Endothelial cell of umbilical vein (primary cell): ENCODE measurements around the gene ALS2. TPM values are rescaled to one million over a fixed set of nuclear protein-coding genes. Genes with fewer than 3 reads are reported as not detected.

ENCODE experiments used
- Bru-seq: library from RNA; stranded (reverse); fragments of 400-500 nt; gene quantifications from one replicate; lab custom pipeline; 2021; lab: Mats Ljungman, UMichigan
- BruChase-seq, 2 experiments: library from RNA; stranded (reverse); fragments of 400-500 nt; gene quantifications; one replicate each; lab custom pipeline; 2021; lab: Mats Ljungman, UMichigan
- BruUV-seq: library from RNA; stranded (reverse); fragments of 400-500 nt; replicated peaks from 2 replicates; lab custom pipeline; 2021; lab: Mats Ljungman, UMichigan
- CTCF ChIA-PET: fragments of 300-600, 350-600 bp; sonication (Branson Sonifier 250); formaldehyde crosslinking; loops from one replicate; lab custom pipeline; 2021; ENCODE audit warnings: antibody characterized with exemption, inconsistent platforms; lab: Charles Lee
- POLR2A ChIA-PET: fragments of 300-600, 350-600 bp; sonication (Branson Sonifier 250); formaldehyde crosslinking; loops from one replicate; lab custom pipeline; 2021; ENCODE audit warnings: antibody characterized with exemption, inconsistent platforms; lab: Charles Lee
- DNase-seq: peaks from one replicate; pipeline ENCODE4 v3.0.0-alpha.2; 2011; ENCODE audit warnings: low read depth, low spot score
- FAIRE-seq: peaks from 2 replicates; lab custom pipeline; 2011; peaks lifted over from hg19 to GRCh38; lab: Jason Lieb, UNC
- H2AFZ ChIP-seq: 2 replicates; pipeline ENCODE4 v1.6.0; 2012; ENCODE audit warnings: low read depth, low read length, control low read depth, inconsistent platforms
- H3K27ac ChIP-seq: 2 replicates; pipeline ENCODE4 v1.5.1; 2011; ENCODE audit warnings: low read depth, mild to moderate bottlenecking, control low read depth, low read length, moderate library complexity; ENCODE audit not compliant: insufficient read depth
- H3K27me3 ChIP-seq, 2 experiments: 2 replicates each; pipeline versions ENCODE4 v1.6.0 to v1.6.1; 2011; ENCODE audit warnings: low read length in 2 of 2, mixed read lengths in 1 of 2; ENCODE audit not compliant: control insufficient read depth in 2 of 2, insufficient read depth in 2 of 2
- H3K36me3 ChIP-seq, 2 experiments: 2 replicates in 1 of 2; 3 replicates in 1 of 2; pipeline ENCODE4 v1.5.1; 2011; ENCODE audit warnings: low read length in 2 of 2, mild to moderate bottlenecking in 1 of 2, moderate library complexity in 1 of 2; ENCODE audit not compliant: control insufficient read depth in 2 of 2, insufficient read depth in 2 of 2; ENCODE audit errors: extremely low read depth in 1 of 2
- H3K4me1 ChIP-seq: 3 replicates; pipeline ENCODE4 v1.5.1; 2011; ENCODE audit warnings: mild to moderate bottlenecking, low read length; ENCODE audit not compliant: control insufficient read depth, insufficient read depth; ENCODE audit errors: extremely low read depth
- H3K4me2 ChIP-seq: 2 replicates; pipeline ENCODE4 v1.6.1; 2011; ENCODE audit warnings: low read length, control low read depth, mixed read lengths; ENCODE audit not compliant: insufficient read depth
- H3K4me3 ChIP-seq, 3 experiments: fragments of 200-600 bp in 1 of 3; sonication (generic), shearing (Covaris generic) in 1 of 3; replicated peaks in 1 of 3; 2 replicates each; pipeline ENCODE4 v1.5.1; 2011 to 2016; ENCODE audit warnings: control low read depth in 3 of 3, low read length in 3 of 3, mild to moderate bottlenecking in 2 of 3, inconsistent platforms in 1 of 3, low read depth in 1 of 3, moderate library complexity in 1 of 3; ENCODE audit not compliant: insufficient read depth in 1 of 3
- H3K79me2 ChIP-seq: 2 replicates; pipeline ENCODE4 v1.6.0; 2012; ENCODE audit warnings: low read length, inconsistent platforms; ENCODE audit not compliant: control insufficient read depth, insufficient read depth
- H3K9ac ChIP-seq: replicated peaks from 2 replicates; pipeline ENCODE3; 2011; ENCODE audit warnings: low read length, control low read depth; ENCODE audit not compliant: insufficient read depth; ENCODE audit errors: extremely low read depth
- H3K9me1 ChIP-seq: replicated peaks from 3 replicates; pipeline ENCODE4 v1.6.0; 2011; ENCODE audit warnings: mild to moderate bottlenecking, low read length; ENCODE audit not compliant: control insufficient read depth, insufficient read depth; ENCODE audit errors: extremely low read depth
- H3K9me3 ChIP-seq: replicated peaks from 2 replicates; pipeline ENCODE4 v1.5.1; 2012; ENCODE audit warnings: low read length, inconsistent platforms; ENCODE audit not compliant: control insufficient read depth, insufficient read depth
- H4K20me1 ChIP-seq: replicated peaks from 2 replicates; pipeline ENCODE3; 2011; ENCODE audit warnings: mild to moderate bottlenecking, low read length; ENCODE audit not compliant: control insufficient read depth, insufficient read depth; ENCODE audit errors: extremely low read depth
- CTCF ChIP-seq, 2 donors: IDR thresholded peaks; 1 replicate in 1 of 2; 2 replicates in 1 of 2; pipeline ENCODE4 v1.5.1; 2011; ENCODE audit warnings: low read length in 2 of 2, mild to moderate bottlenecking in 2 of 2, moderate library complexity in 2 of 2, control low read depth in 1 of 2, inconsistent platforms in 1 of 2, low read depth in 1 of 2; ENCODE audit not compliant: insufficient read depth in 1 of 2; ENCODE audit errors: extremely low read depth in 1 of 2
- EZH2 ChIP-seq: IDR thresholded peaks from 2 replicates; pipeline ENCODE4 v1.6.1; 2012; ENCODE audit warnings: borderline replicate concordance, low read depth, mild to moderate bottlenecking, moderate library complexity, low read length, inconsistent platforms; ENCODE audit not compliant: severe bottlenecking
- FOS ChIP-seq: IDR thresholded peaks from 2 replicates; pipeline ENCODE4 v1.6.1; 2011; ENCODE audit warnings: mild to moderate bottlenecking, low read length, moderate library complexity, borderline replicate concordance; ENCODE audit not compliant: insufficient read depth
- GATA2 ChIP-seq: IDR thresholded peaks from 2 replicates; pipeline ENCODE4 v1.7.0; 2011; ENCODE audit warnings: low read depth, mild to moderate bottlenecking, moderate library complexity, mixed read lengths, low read length; ENCODE audit not compliant: insufficient read length, insufficient read depth
- JUN ChIP-seq: IDR thresholded peaks from 2 replicates; pipeline ENCODE4 v1.6.1; 2011; ENCODE audit warnings: borderline replicate concordance, low read depth; ENCODE audit not compliant: insufficient read length, insufficient read depth
- MAX ChIP-seq: IDR thresholded peaks from 2 replicates; pipeline ENCODE4 v1.6.1; 2011; ENCODE audit not compliant: insufficient read depth, insufficient read length
- MYC ChIP-seq: IDR thresholded peaks from one replicate; pipeline ENCODE4 v1.6.1; 2011; ENCODE audit warnings: mild to moderate bottlenecking, low read depth, low read length
- POLR2A ChIP-seq: IDR thresholded peaks from 2 replicates; pipeline ENCODE4 v1.6.1; 2012; ENCODE audit warnings: low read depth, mild to moderate bottlenecking, control low read depth, low read length
- POLR2AphosphoS5 ChIP-seq: IDR thresholded peaks from 2 replicates; pipeline ENCODE4 v1.6.1; 2012; ENCODE audit warnings: low read depth, mild to moderate bottlenecking, control low read depth, low read length, moderate library complexity; ENCODE audit not compliant: insufficient read depth
- dilution Hi-C: fragments of 300-500 bp; cut with MboI; formaldehyde crosslinking; loops from one replicate; pipeline ENCODE4 v1.15.0; 2019; ENCODE audit warnings: low sequenced_read_pairs; ENCODE audit not compliant: extremely low pct_ligation_motif_present
- intact Hi-C: fragments of 100-400 bp; cut with micrococcal nuclease; formaldehyde crosslinking; loops from one replicate; pipeline ENCODE4 v1.10.0; 2022
- long read RNA-seq: library from polyadenylated mRNA; stranded (forward); transcript quantifications from one replicate; pipeline ENCODE4 v2.0.0, GENCODE V29; 2021
- polyA minus RNA-seq, 3 experiments: library from RNA; depleted of rRNA, polyadenylated mRNA; stranded (reverse); fragments of >200 nt; gene quantifications; 1 replicate in 1 of 3; 2 replicates in 2 of 3; pipeline ENCODE4 v1.2.3, GENCODE V29; 2011
- polyA plus RNA-seq, 4 experiments: library from polyadenylated mRNA; depleted of rRNA in 3 of 4; stranded (reverse) in 3 of 4; unstranded in 1 of 4; fragments of >200 nt; gene quantifications; 2 replicates each; pipeline versions ENCODE4 v1.2.1 to v1.2.3, GENCODE V29; 2011 to 2012; ENCODE audit warnings: missing spikeins in 1 of 4
- total RNA-seq: library from RNA; stranded (reverse); gene quantifications from 2 replicates; pipeline ENCODE4 v1.2.3, GENCODE V29; 2021

ALS2 gene
- total RNA-seq: 34.6 and 36.1 TPM in 2 replicates
- polyA plus RNA-seq: 12.0 and 13.1 TPM in 2 replicates
- polyA plus RNA-seq (2011; cell fraction: cytosol; rRNA removed): 12.6 and 13.3 TPM in 2 replicates
- polyA plus RNA-seq (2011; cell fraction: nucleus; rRNA removed): 34.1 and 35.7 TPM in 2 replicates
- polyA plus RNA-seq (2012): 23.8 and 25.1 TPM in 2 replicates
- polyA minus RNA-seq: 47.7 and 58.5 TPM in 2 replicates
- polyA minus RNA-seq (2011; cell fraction: cytosol; rRNA and poly(A)+ RNA removed): 3.6 TPM
- 40.4 and 57.2 TPM in 2 replicates for polyA minus RNA-seq (2011; cell fraction: nucleus; rRNA and poly(A)+ RNA removed)
- Bru-seq, nascent RNA: percentile 86 among the genes with signal in this experiment
- percentile 82 among the genes with signal in this experiment for BruChase-seq, experiment 1, labeled RNA remaining after a 6-hour chase
- BruChase-seq, experiment 2, labeled RNA remaining after a 2-hour chase: percentile 89 among the genes with signal in this experiment
- long read RNA-seq, full-length matches to known transcripts: 18 of 31 reads
- long read RNA-seq, partial matches to known transcripts: 7 of 31 reads
- long read RNA-seq, other reads (novel, unspliced or antisense): 6 of 31 reads

- FAIRE-seq: peak; percentile 92
Measured at GRCh38 chr2:201780674-201781493, at the start of gene ALS2. ALS2 (minus strand) TSS chr2:201780933; CDS start chr2:201768885, 12,048 bp downstream.

More at GRCh38 chr2:201780674-201781493, at the start of gene ALS2:
- peak within 1 kb of the TSS; percentile 14 for H3K27ac ChIP-seq
- intact Hi-C loops (loop anchor here (2.0 to 5.0 kb wide), 3 partner anchors 84 to 330 kb away; partner anchors contain the start of genes STRADB, TMEM237 and TRAK2), dilution Hi-C loops (no loop called here)
- TF ChIP-seq MYC: peak; percentile 3
- no peak for TF ChIP-seq EZH2
- peak; percentile 8 for TF ChIP-seq FOS
- peak; percentile 79 for TF ChIP-seq JUN
- peak; percentile 18 for TF ChIP-seq MAX
- TF ChIP-seq POLR2A: peak; percentile 89
- TF ChIP-seq POLR2AphosphoS5: peak; percentile 78
- TF ChIP-seq CTCF (IDR thresholded peaks at IDR 0.05; ENCODE audit: extremely low read depth in 1 of 2, insufficient read depth in 1 of 2, low read depth in 1 of 2, low read length in 2 of 2): no peak
- TF ChIP-seq GATA2: no peak
- H3K9me3 ChIP-seq: no peaks in the 10 kb centered on the region
- ChIA-PET CTCF (interaction anchor here (0.5 to 1.6 kb wide), 10 partner anchors 9 to 1102 kb away, joined by 3 to 14 read pairs (median 3); partner anchors contain the start of gene CDK15), POLR2A (interaction anchor here (1.0 to 1.1 kb wide), 2 partner anchors 13 to 594 kb away, joined by 3 to 4 read pairs; no protein-coding TSS in a partner anchor)
- no peaks in the 10 kb centered on the region for H3K36me3 ChIP-seq
- no peaks in the 10 kb centered on the region for H4K20me1 ChIP-seq
- TSS peak; percentile 93 for BruUV-seq
- H3K9ac ChIP-seq: peak within 1 kb of the TSS; percentile 74
- peak within 1 kb of the TSS; percentile 94 for H3K4me2 ChIP-seq
- peak within 1 kb of the TSS; percentile 99 for H2AFZ ChIP-seq
- peak within 1 kb of the TSS; percentile 49 to 90 (median 79) for H3K4me3 ChIP-seq
- peaks cover 0 to 10% of the 10 kb centered on the region in 2 experiments for H3K27me3 ChIP-seq
- no peaks in the 10 kb centered on the region for H3K9me1 ChIP-seq
- DNase-seq: peak; percentile 99
- H3K4me1 ChIP-seq: peaks cover 32% of the 10 kb centered on the region
- peaks cover 47% of the 10 kb centered on the region for H3K79me2 ChIP-seq
